Hepatocyte (in vitro differentiated cells): ENCODE results near the gene ZNF76. TPM values are rescaled to one million over a fixed set of nuclear protein-coding genes. Genes with fewer than 3 reads are reported as not detected.
A peak's percentile ranks its signal among the peaks of the same experiment; 100 is the strongest.

Source experiments
- DNase-seq: peaks from one replicate; pipeline ENCODE4 v3.0.0-alpha.2; 2016; ENCODE audit warnings: low spot score
- H2AFZ ChIP-seq: fragments of 200-600 bp; sonication (generic); 2 replicates; pipeline ENCODE4 v1.6.0; 2016; ENCODE audit warnings: antibody characterized with exemption, mild to moderate bottlenecking
- H3K27ac ChIP-seq: fragments of 200-600 bp; sonication (generic); 2 replicates; pipeline ENCODE4 v1.5.1; 2016; ENCODE audit warnings: mild to moderate bottlenecking
- H3K27me3 ChIP-seq: fragments of 200-600 bp; sonication (generic); 2 replicates; pipeline ENCODE4 v1.6.1; 2016
- H3K36me3 ChIP-seq: fragments of 200-600 bp; sonication (generic); replicated peaks from 2 replicates; pipeline ENCODE4 v1.5.1; 2016; ENCODE audit warnings: low read depth; ENCODE audit not compliant: insufficient read depth
- H3K4me1 ChIP-seq: fragments of 200-600 bp; sonication (generic); 2 replicates; pipeline ENCODE4 v1.5.1; 2016; ENCODE audit warnings: mild to moderate bottlenecking, moderate library complexity; ENCODE audit not compliant: insufficient read depth
- H3K4me2 ChIP-seq: fragments of 200-600 bp; sonication (generic); 2 replicates; pipeline ENCODE4 v1.6.0; 2016
- H3K4me3 ChIP-seq: fragments of 200-600 bp; sonication (generic); 2 replicates; pipeline ENCODE4 v1.5.1; 2016; ENCODE audit warnings: mild to moderate bottlenecking
- H3K79me2 ChIP-seq: fragments of 200-600 bp; sonication (generic); 2 replicates; pipeline ENCODE4 v1.6.0; 2017; ENCODE audit warnings: mild to moderate bottlenecking
- H3K9me2 ChIP-seq: fragments of 200-600 bp; sonication (generic); replicated peaks from 2 replicates; pipeline ENCODE4 v1.6.0; 2017; ENCODE audit warnings: mild to moderate bottlenecking; ENCODE audit not compliant: insufficient read depth
- H3K9me3 ChIP-seq: fragments of 200-600 bp; sonication (generic); 2 replicates; pipeline ENCODE4 v1.5.1; 2016; ENCODE audit warnings: low read depth, mild to moderate bottlenecking
- H4K20me1 ChIP-seq: fragments of 200-600 bp; sonication (generic); 2 replicates; pipeline ENCODE4 v1.6.0; 2016; ENCODE audit warnings: mild to moderate bottlenecking; ENCODE audit not compliant: insufficient read depth, poor library complexity, severe bottlenecking
- EZH2 ChIP-seq: fragments of 200-600 bp; sonication (generic); IDR thresholded peaks from 2 replicates; pipeline ENCODE4 v1.6.1; 2016; ENCODE audit warnings: antibody characterized with exemption, mild to moderate bottlenecking, borderline replicate concordance
- EZH2phosphoT487 ChIP-seq: fragments of 200-600 bp; sonication (generic); IDR thresholded peaks from one replicate; pipeline ENCODE4 v1.6.1; 2018; ENCODE audit warnings: antibody characterized with exemption, mild to moderate bottlenecking, low read depth, moderate library complexity; ENCODE audit not compliant: unreplicated experiment, severe bottlenecking
- WGBS: methylation state at CpG from one replicate; pipeline ENCODE4 v1.1.6; 2016; ENCODE audit warnings: low lambda C conversion rate; ENCODE audit errors: missing lambda C conversion rate; 5-methylcytosine and 5-hydroxymethylcytosine counted together
- polyA plus RNA-seq: library from polyadenylated mRNA; unstranded; fragments of >200 nt; fragmentation: Nextera tagmentation; extraction: Ambion mirVana; gene quantifications from 2 replicates; pipeline ENCODE4 v1.2.1, GENCODE V29; 2016
- total RNA-seq: library from RNA; depleted of rRNA; stranded (reverse); fragments of >200 nt; gene quantifications from 2 replicates; pipeline ENCODE4 v1.2.3, GENCODE V29; 2014
- TF ChIP-seq, protein P1 (sequence below): fragments of 200-600 bp; sonication (generic); IDR thresholded peaks from 2 replicates; pipeline ENCODE4 v1.5.1; 2016; ENCODE audit warnings: antibody characterized with exemption, mild to moderate bottlenecking; ENCODE audit not compliant: poor library complexity

The ZNF76 gene
- total and polyA plus RNA-seq, 2 experiments from 2014 or later, result 17.0 to 28.0 TPM

DNA sequence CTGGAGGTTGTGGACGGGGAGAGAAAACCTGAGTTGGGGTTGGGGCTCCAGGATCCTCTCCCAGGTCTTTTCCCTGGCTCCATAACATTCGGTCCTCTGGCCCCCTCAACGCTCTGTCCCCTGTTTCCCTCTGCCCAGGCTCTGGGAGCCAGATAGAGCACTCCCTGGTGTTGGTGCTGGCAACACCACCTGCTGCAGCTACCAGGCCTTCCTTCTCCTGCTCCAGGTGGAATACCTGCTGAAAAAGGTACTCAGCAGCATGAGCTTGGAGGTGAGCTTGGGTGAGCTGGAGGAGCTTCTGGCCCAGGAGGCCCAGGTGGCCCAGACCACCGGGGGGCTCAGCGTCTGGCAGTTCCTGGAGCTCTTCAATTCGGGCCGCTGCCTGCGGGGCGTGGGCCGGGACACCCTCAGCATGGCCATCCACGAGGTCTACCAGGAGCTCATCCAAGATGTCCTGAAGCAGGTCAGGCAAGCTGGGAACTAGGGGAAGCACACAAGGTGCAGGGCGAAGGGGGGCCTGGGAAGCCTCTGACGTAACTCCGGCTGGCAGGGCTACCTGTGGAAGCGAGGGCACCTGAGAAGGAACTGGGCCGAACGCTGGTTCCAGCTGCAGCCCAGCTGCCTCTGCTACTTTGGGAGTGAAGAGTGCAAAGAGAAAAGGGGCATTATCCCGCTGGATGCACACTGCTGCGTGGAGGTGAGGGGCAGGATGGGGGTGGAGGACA lies 52.7 kb downstream of the ZNF76 start:
- no peaks in the 10 kb centered on the region for H3K9me3 ChIP-seq
- no peaks in the 10 kb centered on the region for H3K27me3 ChIP-seq
- H3K4me2 ChIP-seq, result no peak overlapping the region
- no peak overlapping the region for H3K4me3 ChIP-seq
- H2AFZ ChIP-seq, result no peak overlapping the region
- no peaks in the 10 kb centered on the region for H4K20me1 ChIP-seq
- WGBS, result 93% methylated on average over 19 of the region's 19 CpGs
- no peaks in the 10 kb centered on the region for H3K36me3 ChIP-seq
- no peaks in the 10 kb centered on the region for H3K79me2 ChIP-seq
- DNase-seq, result no peak
- H3K9me2 ChIP-seq, result no peaks in the 10 kb centered on the region
- H3K27ac ChIP-seq, result no peak overlapping the region
- H3K4me1 ChIP-seq, result peaks cover under 1% of the 10 kb centered on the region
- TF ChIP-seq, protein P1, sequence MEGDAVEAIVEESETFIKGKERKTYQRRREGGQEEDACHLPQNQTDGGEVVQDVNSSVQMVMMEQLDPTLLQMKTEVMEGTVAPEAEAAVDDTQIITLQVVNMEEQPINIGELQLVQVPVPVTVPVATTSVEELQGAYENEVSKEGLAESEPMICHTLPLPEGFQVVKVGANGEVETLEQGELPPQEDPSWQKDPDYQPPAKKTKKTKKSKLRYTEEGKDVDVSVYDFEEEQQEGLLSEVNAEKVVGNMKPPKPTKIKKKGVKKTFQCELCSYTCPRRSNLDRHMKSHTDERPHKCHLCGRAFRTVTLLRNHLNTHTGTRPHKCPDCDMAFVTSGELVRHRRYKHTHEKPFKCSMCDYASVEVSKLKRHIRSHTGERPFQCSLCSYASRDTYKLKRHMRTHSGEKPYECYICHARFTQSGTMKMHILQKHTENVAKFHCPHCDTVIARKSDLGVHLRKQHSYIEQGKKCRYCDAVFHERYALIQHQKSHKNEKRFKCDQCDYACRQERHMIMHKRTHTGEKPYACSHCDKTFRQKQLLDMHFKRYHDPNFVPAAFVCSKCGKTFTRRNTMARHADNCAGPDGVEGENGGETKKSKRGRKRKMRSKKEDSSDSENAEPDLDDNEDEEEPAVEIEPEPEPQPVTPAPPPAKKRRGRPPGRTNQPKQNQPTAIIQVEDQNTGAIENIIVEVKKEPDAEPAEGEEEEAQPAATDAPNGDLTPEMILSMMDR, result no peak
- TF ChIP-seq EZH2phosphoT487, result no peak
- TF ChIP-seq EZH2, result no peak

DNA sequence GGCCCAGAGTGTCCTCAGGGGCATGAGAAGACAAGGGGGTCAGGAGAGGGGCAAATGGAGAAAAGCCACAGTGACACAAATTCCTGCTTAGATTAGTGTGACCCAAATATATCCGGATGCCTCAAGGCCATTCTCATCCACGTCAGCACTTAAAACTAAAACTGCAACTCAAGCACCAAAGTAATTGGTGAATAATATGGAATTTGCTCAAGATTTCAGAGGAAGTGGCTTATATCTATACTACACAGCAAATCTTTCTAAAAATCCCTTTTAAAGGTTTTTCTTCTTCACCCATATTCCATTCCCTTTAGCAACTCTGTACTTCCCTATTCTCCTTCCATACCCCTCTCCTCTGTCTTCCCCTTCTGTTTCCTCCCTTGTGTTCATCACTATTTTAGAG lies 53.3 kb downstream of the ZNF76 start:
- Histone ChIP-seq H3K9me2 (no peaks in the 10 kb centered on the region), H3K79me2 (no peaks in the 10 kb centered on the region), H3K9me3 (no peaks in the 10 kb centered on the region), H3K4me1 (peaks cover 6% of the 10 kb centered on the region), H3K4me2 (no peak overlapping the region), H2AFZ (no peak overlapping the region), H3K27me3 (no peaks in the 10 kb centered on the region), H4K20me1 (no peaks in the 10 kb centered on the region), H3K4me3 (no peak overlapping the region), H3K27ac (no peak overlapping the region), H3K36me3 (no peaks in the 10 kb centered on the region)
- 73% methylated on average over 2 of the region's 2 CpGs for WGBS
- TF ChIP-seq, protein P1, result no peak
- TF ChIP-seq EZH2phosphoT487, result no peak
- TF ChIP-seq EZH2, result no peak
- no peak for DNase-seq

DNA sequence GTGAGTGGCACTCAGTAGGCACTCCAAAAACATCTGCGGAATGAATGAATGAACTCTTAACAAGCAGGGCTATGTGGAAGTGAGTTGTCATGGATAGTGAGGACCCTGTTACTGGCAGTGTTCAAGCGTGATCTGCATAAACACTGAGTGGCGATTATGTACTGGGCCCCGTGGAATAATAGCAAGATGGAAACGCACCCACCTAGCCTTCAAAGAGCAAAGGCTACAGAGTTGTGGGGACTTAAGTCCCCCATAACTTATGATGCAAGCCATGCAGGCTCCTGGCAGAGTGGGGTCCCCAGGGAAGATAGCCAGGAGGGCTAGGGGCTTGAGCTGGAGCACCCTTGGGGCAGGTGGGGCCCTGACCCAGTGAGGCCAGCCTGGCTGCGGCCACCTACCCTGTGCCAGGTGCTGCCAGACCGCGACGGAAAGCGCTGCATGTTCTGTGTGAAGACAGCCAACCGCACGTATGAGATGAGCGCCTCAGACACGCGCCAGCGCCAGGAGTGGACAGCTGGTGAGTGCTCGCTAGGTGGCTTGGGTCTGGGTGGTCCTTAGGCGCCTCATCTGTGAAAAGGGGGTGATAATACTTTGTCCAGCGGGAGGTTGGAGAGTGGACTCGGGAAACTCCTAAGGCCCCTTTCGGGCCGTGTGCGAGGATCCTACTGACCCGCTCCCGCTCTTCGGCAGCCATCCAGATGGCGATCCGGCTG lies 58.1 kb downstream of the ZNF76 start:
- peak overlapping the region; percentile 29 for H3K27ac ChIP-seq
- no peaks in the 10 kb centered on the region for H3K79me2 ChIP-seq
- no peaks in the 10 kb centered on the region for H4K20me1 ChIP-seq
- no peaks in the 10 kb centered on the region for H3K9me2 ChIP-seq
- no peak for TF ChIP-seq EZH2
- TF ChIP-seq, protein P1, result no peak
- TF ChIP-seq EZH2phosphoT487, result no peak
- no peaks in the 10 kb centered on the region for H3K27me3 ChIP-seq
- H3K4me2 ChIP-seq, result peak overlapping the region; percentile 95
- WGBS, result 15% methylated on average over 28 of the region's 28 CpGs
- H3K4me3 ChIP-seq, result peak overlapping the region; percentile 30
- H2AFZ ChIP-seq, result peak overlapping the region; percentile 89
- no peaks in the 10 kb centered on the region for H3K9me3 ChIP-seq
- peaks cover 8% of the 10 kb centered on the region for H3K4me1 ChIP-seq
- H3K36me3 ChIP-seq, result no peaks in the 10 kb centered on the region
- peak; percentile 52 for DNase-seq
